ENCODE measurements around the gene FAM227A.

GRCh38 chr22:38631724-38632123, 24.5 kb downstream of the FAM227A start:
- TF ChIP-seq, protein P1, sequence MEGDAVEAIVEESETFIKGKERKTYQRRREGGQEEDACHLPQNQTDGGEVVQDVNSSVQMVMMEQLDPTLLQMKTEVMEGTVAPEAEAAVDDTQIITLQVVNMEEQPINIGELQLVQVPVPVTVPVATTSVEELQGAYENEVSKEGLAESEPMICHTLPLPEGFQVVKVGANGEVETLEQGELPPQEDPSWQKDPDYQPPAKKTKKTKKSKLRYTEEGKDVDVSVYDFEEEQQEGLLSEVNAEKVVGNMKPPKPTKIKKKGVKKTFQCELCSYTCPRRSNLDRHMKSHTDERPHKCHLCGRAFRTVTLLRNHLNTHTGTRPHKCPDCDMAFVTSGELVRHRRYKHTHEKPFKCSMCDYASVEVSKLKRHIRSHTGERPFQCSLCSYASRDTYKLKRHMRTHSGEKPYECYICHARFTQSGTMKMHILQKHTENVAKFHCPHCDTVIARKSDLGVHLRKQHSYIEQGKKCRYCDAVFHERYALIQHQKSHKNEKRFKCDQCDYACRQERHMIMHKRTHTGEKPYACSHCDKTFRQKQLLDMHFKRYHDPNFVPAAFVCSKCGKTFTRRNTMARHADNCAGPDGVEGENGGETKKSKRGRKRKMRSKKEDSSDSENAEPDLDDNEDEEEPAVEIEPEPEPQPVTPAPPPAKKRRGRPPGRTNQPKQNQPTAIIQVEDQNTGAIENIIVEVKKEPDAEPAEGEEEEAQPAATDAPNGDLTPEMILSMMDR (IDR thresholded peaks at IDR 0.05; ENCODE audit: low read depth, low read length) = no peak
- TF ChIP-seq POLR2A (IDR thresholded peaks at IDR 0.05; ENCODE audit: extremely low read depth, insufficient read length) (no peak), MYC (IDR thresholded peaks at IDR 0.05; ENCODE audit: low read depth, low read length) (no peak)
